Cardiac muscle cell (in vitro differentiated cells and primary cell): Measurements from ENCODE around the gene POLD2. TPM values are rescaled to one million over a fixed set of nuclear protein-coding genes. Genes with fewer than 3 reads are reported as not detected.

Source experiments
- DNase-seq, 2 donors: peaks; one replicate each; pipeline versions ENCODE4 v3.0.0 to v3.0.0-alpha.2; 2010 to 2017; ENCODE audit warnings: low read depth in 1 of 2, low spot score in 1 of 2
- H3K27ac ChIP-seq: fragments of 200-600 bp; sonication (generic); 2 replicates; pipeline ENCODE4 v1.5.1; 2016
- H3K27me3 ChIP-seq: fragments of 200-600 bp; sonication (generic); 2 replicates; pipeline ENCODE4 v1.6.0; 2016; ENCODE audit warnings: control low read depth
- H3K36me3 ChIP-seq: fragments of 200-600 bp; sonication (generic); 2 replicates; pipeline ENCODE4 v1.5.1; 2016; ENCODE audit warnings: control low read depth
- H3K4me1 ChIP-seq: fragments of 200-600 bp; sonication (generic); 2 replicates; pipeline ENCODE4 v1.8.1; 2017; ENCODE audit warnings: low read depth, mild to moderate bottlenecking, mixed run types
- H3K4me3 ChIP-seq: fragments of 200-600 bp; sonication (generic); 2 replicates; pipeline ENCODE4 v1.5.1; 2016; ENCODE audit warnings: mild to moderate bottlenecking
- H3K9me3 ChIP-seq: fragments of 200-600 bp; sonication (generic); 2 replicates; pipeline ENCODE4 v1.5.1; 2017; ENCODE audit warnings: low read depth, mild to moderate bottlenecking, control low read depth
- polyA plus RNA-seq: library from polyadenylated mRNA; unstranded; fragments of >200 nt; fragmentation: Nextera tagmentation; extraction: Ambion mirVana; gene quantifications from 2 replicates; pipeline ENCODE4 v1.2.1, GENCODE V29; 2016
- total RNA-seq: library from RNA; depleted of rRNA; stranded (reverse); fragments of >200 nt; gene quantifications from 2 replicates; pipeline ENCODE4 v1.2.3, GENCODE V29; 2016
- TF ChIP-seq, protein P1 (sequence below): IDR thresholded peaks from 2 replicates; pipeline ENCODE4 v1.5.1; 2012; ENCODE audit warnings: low read depth, mild to moderate bottlenecking, low read length

The POLD2 gene
- total and polyA plus RNA-seq, 2 experiments from 2014 or later, result 133 to 194 TPM

DNA sequence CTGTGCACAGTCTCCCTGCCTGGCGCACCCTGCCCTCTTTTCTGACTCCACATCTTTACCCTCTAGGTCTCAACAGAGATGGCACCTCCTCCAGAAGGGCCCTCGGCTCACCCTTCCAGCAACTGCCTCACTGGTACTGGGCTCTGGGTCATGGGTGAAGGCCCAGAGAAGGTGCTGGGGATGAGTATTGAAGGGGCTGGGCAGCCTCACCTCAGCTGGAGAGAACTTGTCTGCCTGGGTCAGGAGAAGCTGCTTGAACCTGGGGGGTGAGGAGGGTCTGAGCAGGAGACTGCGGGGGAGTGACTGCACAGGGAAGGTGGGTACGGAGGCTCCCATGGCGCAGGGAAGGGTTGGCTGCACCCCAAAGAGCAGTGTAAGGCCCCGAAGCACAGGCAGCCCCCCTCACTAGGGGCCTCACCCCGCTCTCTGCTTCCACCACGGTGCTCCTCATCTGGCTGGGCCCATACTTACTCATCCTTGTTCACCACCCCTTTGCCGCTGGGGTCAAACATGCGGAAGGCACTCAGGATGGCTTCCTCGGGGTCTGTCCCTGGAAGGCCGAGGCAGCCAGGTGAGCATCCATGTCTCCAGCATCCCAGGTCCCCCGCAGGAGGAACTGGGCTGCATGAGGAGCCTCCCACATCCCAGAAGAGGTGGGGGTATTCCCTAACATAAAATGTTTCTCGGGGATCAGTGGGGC is 16.1 kb upstream of the POLD2 start:
- H3K27me3 ChIP-seq, result no peaks in the 10 kb centered on the region
- H3K4me1 ChIP-seq, result peaks cover 55% of the 10 kb centered on the region
- peak overlapping the region; percentile 100 for H3K27ac ChIP-seq
- H3K9me3 ChIP-seq, result no peaks in the 10 kb centered on the region
- TF ChIP-seq, protein P1, sequence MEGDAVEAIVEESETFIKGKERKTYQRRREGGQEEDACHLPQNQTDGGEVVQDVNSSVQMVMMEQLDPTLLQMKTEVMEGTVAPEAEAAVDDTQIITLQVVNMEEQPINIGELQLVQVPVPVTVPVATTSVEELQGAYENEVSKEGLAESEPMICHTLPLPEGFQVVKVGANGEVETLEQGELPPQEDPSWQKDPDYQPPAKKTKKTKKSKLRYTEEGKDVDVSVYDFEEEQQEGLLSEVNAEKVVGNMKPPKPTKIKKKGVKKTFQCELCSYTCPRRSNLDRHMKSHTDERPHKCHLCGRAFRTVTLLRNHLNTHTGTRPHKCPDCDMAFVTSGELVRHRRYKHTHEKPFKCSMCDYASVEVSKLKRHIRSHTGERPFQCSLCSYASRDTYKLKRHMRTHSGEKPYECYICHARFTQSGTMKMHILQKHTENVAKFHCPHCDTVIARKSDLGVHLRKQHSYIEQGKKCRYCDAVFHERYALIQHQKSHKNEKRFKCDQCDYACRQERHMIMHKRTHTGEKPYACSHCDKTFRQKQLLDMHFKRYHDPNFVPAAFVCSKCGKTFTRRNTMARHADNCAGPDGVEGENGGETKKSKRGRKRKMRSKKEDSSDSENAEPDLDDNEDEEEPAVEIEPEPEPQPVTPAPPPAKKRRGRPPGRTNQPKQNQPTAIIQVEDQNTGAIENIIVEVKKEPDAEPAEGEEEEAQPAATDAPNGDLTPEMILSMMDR, result no peak
- peaks cover 12% of the 10 kb centered on the region for H3K36me3 ChIP-seq
- DNase-seq, result no peak
- H3K4me3 ChIP-seq, result peak overlapping the region; percentile 40

DNA sequence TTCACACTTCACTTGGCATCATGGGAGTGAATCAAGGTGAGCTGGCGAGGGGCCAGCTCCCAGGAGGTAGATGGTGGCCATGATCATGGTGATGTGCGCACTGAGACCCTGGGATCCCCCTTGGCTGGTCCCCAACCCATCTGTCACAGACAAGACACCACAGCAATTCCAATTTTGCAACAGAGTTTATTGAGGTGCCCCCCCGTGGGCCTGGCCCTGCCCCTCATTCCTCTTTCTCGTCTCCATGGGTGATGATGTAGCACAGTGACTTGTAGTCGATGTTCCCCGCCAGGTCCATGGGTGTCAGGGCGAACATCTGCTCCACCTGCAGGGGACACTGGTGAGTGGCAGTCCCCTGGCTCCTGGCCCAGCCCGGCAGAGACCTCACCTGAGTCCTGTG is 15.3 kb upstream of the POLD2 start:
- DNase-seq, result peak in 1 of 2 donors; percentile 20
- no peaks in the 10 kb centered on the region for H3K9me3 ChIP-seq
- H3K27ac ChIP-seq, result peak overlapping the region; percentile 100
- peaks cover 54% of the 10 kb centered on the region for H3K4me1 ChIP-seq
- no peaks in the 10 kb centered on the region for H3K27me3 ChIP-seq
- no peak overlapping the region for H3K4me3 ChIP-seq
- TF ChIP-seq, protein P1, result no peak
- H3K36me3 ChIP-seq, result peaks cover 12% of the 10 kb centered on the region

DNA sequence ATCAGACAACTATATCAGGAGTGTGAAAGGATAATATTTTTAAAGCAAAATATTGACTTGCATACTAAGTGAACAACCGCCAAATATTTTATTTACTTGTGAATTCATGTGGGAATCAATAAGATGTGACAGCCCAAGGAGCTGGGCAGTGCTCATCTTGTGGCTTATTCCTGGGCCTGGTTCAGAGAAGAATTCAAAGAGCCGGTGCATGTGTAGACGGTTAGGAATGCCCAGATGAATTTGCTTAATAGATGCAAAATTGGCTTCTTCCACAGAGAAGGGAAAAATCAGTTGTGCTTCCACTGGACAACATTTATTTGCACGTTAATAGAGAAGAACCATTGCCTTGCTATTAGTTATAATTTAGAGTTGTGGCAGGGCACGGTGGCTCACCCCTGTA is 13.4 kb upstream of the POLD2 start:
- DNase-seq, result no peak
- peaks cover 12% of the 10 kb centered on the region for H3K36me3 ChIP-seq
- no peaks in the 10 kb centered on the region for H3K27me3 ChIP-seq
- H3K4me1 ChIP-seq, result peaks cover 62% of the 10 kb centered on the region
- H3K4me3 ChIP-seq, result no peak overlapping the region
- no peaks in the 10 kb centered on the region for H3K9me3 ChIP-seq
- TF ChIP-seq, protein P1, result no peak
- peak overlapping the region; percentile 100 for H3K27ac ChIP-seq

DNA sequence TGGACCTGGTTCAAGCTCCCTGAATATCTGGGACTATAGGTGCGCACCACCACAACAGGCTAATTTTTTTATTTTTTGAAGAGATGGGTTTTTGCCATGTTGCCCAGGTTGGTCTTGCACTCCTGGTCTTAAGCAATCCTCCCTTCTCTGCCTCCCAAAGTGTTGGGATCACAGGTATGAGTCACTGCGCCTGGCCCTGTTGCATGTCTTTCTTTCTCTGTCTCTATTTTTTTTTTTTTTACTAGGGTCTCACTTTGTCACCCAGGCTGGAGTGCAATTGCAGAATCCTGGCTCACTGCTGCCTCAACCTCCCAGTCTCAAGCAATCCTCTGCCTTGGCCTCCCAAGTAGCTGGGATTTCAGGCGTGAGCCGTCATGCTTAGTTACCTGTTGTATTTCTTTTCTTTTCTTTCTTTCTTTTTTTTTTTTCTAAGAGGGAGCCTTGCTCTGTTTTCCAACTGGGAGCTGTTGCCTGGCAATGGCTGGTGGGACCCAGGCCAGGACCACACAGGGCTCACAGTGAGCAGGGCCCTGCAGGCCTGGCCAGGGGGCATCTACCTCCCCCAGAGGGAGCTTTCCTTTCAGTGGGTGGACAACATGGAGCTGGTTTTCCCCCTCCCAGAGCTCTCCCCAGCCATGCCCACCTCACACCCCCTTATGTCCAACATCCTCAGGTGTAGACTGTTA is 11.7 kb upstream of the POLD2 start:
- peak overlapping the region; percentile 100 for H3K27ac ChIP-seq
- H3K4me3 ChIP-seq, result no peak overlapping the region
- H3K27me3 ChIP-seq, result no peaks in the 10 kb centered on the region
- no peaks in the 10 kb centered on the region for H3K9me3 ChIP-seq
- H3K4me1 ChIP-seq, result peaks cover 61% of the 10 kb centered on the region
- TF ChIP-seq, protein P1, result no peak
- H3K36me3 ChIP-seq, result peaks cover 8% of the 10 kb centered on the region
- DNase-seq, result no peak

DNA sequence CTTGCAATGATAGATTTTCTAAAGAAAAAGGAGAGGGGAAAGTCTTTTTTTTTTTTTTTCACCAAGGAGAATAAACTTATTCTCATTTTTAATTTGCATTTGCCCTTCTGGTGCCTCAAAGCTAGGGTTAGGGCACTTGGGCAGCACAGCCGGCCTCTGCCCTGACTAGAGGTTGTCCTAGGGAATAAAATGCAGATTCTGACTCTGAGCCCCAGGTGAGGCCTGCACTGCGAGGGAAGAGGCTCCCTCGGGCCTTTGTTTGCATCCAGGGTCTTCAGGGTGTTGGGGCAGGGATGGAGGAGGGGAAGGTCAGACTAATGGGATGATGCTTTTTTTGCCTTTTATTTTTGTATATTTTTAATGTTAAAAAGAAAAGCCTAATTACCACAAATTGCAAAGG is 9.9 kb upstream of the POLD2 start:
- TF ChIP-seq, protein P1, result no peak
- Histone ChIP-seq H3K36me3 (no peaks in the 10 kb centered on the region), H3K27ac (peak overlapping the region; percentile 100), H3K4me3 (no peak overlapping the region), H3K9me3 (no peaks in the 10 kb centered on the region), H3K27me3 (no peaks in the 10 kb centered on the region), H3K4me1 (peaks cover 70% of the 10 kb centered on the region)
- no peak for DNase-seq
